ENCODE data around the gene RIPOR3. TPM values are rescaled to one million over a fixed set of nuclear protein-coding genes. Genes with fewer than 3 reads are reported as not detected.
A peak's percentile ranks its signal among the peaks of the same experiment; 100 is the strongest.

Gene RIPOR3
- total RNA-seq, 4 donors from 2014 or later, result 6.1 to 25.7 (median 15.3) TPM

- WGBS, result 85% methylated on average over 9 of the region's 9 CpGs
- DNase-seq (ENCODE audit: extremely low spot score), result no peak
- intact Hi-C loops (cut with DNase I), result no loop called here
Measured at GRCh38 chr20:50723672-50724071, 32.3 kb upstream of the RIPOR3 start.

GRCh38 chr20:50722424-50723155 lies 31.2 kb upstream of the RIPOR3 start:
- no peak for DNase-seq (ENCODE audit: extremely low spot score)
- 94% methylated on average over 10 of the region's 10 CpGs for WGBS

More at GRCh38 chr20:50723672-50724071, 32.3 kb upstream of the RIPOR3 start:
- TF ChIP-seq EP300 (IDR thresholded peaks at IDR 0.05) (no peak), CTCF (IDR thresholded peaks at IDR 0.05) (no peak), POLR2AphosphoS5 (IDR thresholded peaks at IDR 0.05) (no peak), POLR2A (IDR thresholded peaks at IDR 0.05; ENCODE audit: low read depth) (no peak)
- H3K4me3 ChIP-seq, result no peak overlapping the region
- H3K4me1 ChIP-seq, result peaks cover 22 to 34% (median 28%) of the 10 kb centered on the region in 4 donors
- no peaks in the 10 kb centered on the region for H3K9me3 ChIP-seq
- no peaks in the 10 kb centered on the region for H3K36me3 ChIP-seq
- H3K27ac ChIP-seq (replicated peaks in 1 of 4), result no peak overlapping the region
- H3K27me3 ChIP-seq, result no peaks in the 10 kb centered on the region

GRCh38 chr20:50721881-50722281 lies 30.5 kb upstream of the RIPOR3 start:
- Histone ChIP-seq H3K9me3 (no peaks in the 10 kb centered on the region), H3K27ac (replicated peaks in 1 of 4) (peak overlapping the region; percentile 27 to 57 (median 42)), H3K4me1 (peaks cover 22 to 34% (median 28%) of the 10 kb centered on the region in 4 donors), H3K27me3 (no peaks in the 10 kb centered on the region), H3K36me3 (no peaks in the 10 kb centered on the region), H3K4me3 (no peak overlapping the region)
- no peak for TF ChIP-seq CTCF (IDR thresholded peaks at IDR 0.05)
- TF ChIP-seq EP300 (IDR thresholded peaks at IDR 0.05), result peak; percentile 39
- TF ChIP-seq POLR2AphosphoS5 (IDR thresholded peaks at IDR 0.05), result peak; percentile 36 to 77
- intact Hi-C loops (cut with DNase I), result no loop called here
- WGBS, result 73% methylated on average over 9 of the region's 9 CpGs
- DNase-seq (ENCODE audit: extremely low spot score), result no peak

More at GRCh38 chr20:50722424-50723155, 31.2 kb upstream of the RIPOR3 start:
- Histone ChIP-seq H3K4me1 (peaks cover 22 to 34% (median 28%) of the 10 kb centered on the region in 4 donors), H3K4me3 (no peak overlapping the region), H3K9me3 (no peaks in the 10 kb centered on the region), H3K27ac (replicated peaks in 1 of 4) (peak overlapping the region; percentile 27 to 57 (median 42)), H3K36me3 (no peaks in the 10 kb centered on the region), H3K27me3 (no peaks in the 10 kb centered on the region)
- intact Hi-C loops (cut with DNase I), result no loop called here
- no peak for TF ChIP-seq CTCF (IDR thresholded peaks at IDR 0.05)
- TF ChIP-seq POLR2A (IDR thresholded peaks at IDR 0.05; ENCODE audit: low read depth), result no peak
- no peak for TF ChIP-seq EP300 (IDR thresholded peaks at IDR 0.05)
- no peak for TF ChIP-seq POLR2AphosphoS5 (IDR thresholded peaks at IDR 0.05)

- Histone ChIP-seq H3K27me3 (no peaks in the 10 kb centered on the region), H3K9me3 (no peaks in the 10 kb centered on the region), H3K4me1 (peaks cover 21 to 31% (median 25%) of the 10 kb centered on the region in 4 donors), H3K36me3 (no peaks in the 10 kb centered on the region), H3K27ac (replicated peaks in 1 of 4) (no peak overlapping the region), H3K4me3 (no peak overlapping the region)
- intact Hi-C loops (cut with DNase I), result no loop called here
- no peak for TF ChIP-seq POLR2AphosphoS5 (IDR thresholded peaks at IDR 0.05)
- TF ChIP-seq EP300 (IDR thresholded peaks at IDR 0.05), result no peak
- no peak for TF ChIP-seq CTCF (IDR thresholded peaks at IDR 0.05)
- no peak for TF ChIP-seq POLR2A (IDR thresholded peaks at IDR 0.05; ENCODE audit: low read depth)
- DNase-seq (ENCODE audit: extremely low spot score), result no peak
Measured at GRCh38 chr20:50720582-50720981, 29.2 kb upstream of the RIPOR3 start.
